GM18907 (cell line): ENCODE results near the gene NREP.

Source experiments
- ATAC-seq: cut with Tn5 transposase; IDR thresholded peaks from one replicate; pipeline ENCODE4 v1.9.1; 2021; ENCODE audit warnings: mild to moderate bottlenecking, moderate library complexity; ENCODE audit not compliant: unreplicated experiment

NREP gene

GRCh38 chr5:111697881-111698757, 58.9 kb downstream of the NREP start:
- ATAC-seq = no peak

DNA sequence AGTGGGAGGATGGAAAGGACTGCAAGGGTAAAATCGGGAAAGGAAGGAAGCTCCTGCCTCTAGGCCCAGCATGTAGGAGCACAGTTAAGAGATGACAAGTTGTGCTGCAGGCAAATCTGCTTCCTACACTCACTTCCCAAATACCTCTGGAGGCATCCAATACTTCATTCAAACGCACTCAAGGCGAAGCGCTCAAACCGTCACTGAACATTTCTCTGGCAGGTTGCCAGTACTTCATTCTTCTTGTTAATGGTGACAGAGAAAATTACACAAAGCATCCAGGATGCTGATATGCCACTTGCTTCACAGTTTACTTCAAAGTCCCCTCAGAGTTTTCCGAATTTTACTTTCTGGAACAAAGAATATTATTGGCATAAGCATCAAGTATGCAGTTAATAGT, 59.8 kb downstream of the NREP start:
- ATAC-seq = no peak

- no peak for ATAC-seq
Measured at GRCh38 chr5:111695991-111696390, 61.0 kb downstream of the NREP start.

DNA sequence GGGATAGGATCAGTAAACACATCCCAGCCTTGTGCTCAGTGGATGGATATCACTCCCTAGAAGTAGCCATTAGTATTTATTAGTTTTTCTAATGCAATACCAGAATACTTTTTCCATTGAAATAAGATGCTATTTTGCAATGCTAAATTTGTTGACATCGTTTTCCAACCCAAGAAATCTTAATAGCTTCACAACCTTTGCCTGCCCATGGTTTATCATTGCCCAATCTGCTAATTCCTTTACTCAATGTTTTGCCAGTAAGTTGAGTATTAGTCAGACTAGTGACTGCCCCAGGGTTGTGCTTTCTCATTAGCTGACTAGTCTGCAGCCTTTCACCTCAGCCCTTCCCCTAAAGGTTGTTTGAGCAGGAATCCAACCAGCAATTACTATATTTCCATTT, 62.9 kb downstream of the NREP start:
- no peak for ATAC-seq

- no peak for ATAC-seq
Measured at GRCh38 chr5:111691914-111692313, 65.1 kb downstream of the NREP start.

DNA sequence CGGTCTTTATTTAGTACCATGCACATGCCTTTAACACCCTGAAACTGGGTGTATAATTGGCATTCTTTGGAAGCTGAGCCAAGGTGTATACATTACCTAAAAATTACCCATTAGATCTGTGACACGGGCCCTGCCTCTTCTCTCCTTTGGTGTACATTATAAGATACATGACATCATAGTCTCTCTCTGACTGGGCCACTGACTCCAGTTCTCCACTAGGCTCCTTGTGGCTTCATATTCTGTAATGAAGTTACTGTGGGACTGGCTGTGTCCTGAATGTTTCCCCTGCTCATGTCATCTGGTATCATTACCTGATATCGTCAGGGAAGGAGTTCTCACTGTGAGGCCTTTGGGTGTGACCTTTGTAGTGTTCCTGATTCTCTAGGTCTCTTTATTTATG, 65.5 kb downstream of the NREP start:
- no peak for ATAC-seq

- no peak for ATAC-seq
Measured at GRCh38 chr5:111689357-111689935, 67.5 kb downstream of the NREP start.

GRCh38 chr5:111685969-111686368, 71.0 kb downstream of the NREP start:
- no peak for ATAC-seq

DNA sequence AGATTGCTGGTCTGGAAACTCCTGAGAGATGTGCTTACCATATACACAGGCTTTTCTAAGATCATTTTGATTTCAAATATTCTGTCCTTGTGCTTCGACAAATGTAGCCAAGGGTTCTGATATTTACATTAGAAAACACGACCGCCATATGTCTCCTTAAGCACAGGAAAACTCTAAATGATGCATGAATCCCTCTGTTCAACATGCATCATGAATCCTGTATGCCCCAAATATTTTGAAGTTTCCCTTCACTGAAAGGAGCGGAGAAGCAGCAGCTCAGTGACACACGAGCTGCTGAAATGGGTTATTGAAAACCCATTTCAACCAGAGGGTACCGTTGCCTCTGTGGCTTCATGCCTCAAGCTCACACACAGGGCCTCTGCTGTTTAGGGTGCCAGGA, 74.4 kb downstream of the NREP start:
- no peak for ATAC-seq

DNA sequence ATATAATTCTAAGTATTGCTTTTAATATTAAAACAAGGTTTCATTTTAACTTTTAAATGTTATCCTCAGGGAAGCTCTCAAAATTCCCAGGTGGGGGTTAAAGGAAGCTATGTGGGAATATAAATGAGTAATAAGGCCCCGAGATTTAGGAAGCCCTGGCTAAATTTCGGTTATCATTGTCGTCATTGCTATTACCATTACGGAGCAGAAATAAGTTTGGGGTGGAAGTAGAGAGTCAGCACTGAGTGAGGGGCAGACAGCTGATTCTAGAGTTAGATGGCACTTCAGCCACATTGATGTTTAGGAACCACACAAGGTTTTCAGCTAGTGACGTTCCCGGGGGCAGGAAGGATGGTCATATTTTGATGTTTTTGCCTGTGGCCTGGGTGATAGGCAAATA, 74.9 kb downstream of the NREP start:
- ATAC-seq = no peak

- ATAC-seq = no peak
Measured at GRCh38 chr5:111681414-111682120, 75.4 kb downstream of the NREP start.

DNA sequence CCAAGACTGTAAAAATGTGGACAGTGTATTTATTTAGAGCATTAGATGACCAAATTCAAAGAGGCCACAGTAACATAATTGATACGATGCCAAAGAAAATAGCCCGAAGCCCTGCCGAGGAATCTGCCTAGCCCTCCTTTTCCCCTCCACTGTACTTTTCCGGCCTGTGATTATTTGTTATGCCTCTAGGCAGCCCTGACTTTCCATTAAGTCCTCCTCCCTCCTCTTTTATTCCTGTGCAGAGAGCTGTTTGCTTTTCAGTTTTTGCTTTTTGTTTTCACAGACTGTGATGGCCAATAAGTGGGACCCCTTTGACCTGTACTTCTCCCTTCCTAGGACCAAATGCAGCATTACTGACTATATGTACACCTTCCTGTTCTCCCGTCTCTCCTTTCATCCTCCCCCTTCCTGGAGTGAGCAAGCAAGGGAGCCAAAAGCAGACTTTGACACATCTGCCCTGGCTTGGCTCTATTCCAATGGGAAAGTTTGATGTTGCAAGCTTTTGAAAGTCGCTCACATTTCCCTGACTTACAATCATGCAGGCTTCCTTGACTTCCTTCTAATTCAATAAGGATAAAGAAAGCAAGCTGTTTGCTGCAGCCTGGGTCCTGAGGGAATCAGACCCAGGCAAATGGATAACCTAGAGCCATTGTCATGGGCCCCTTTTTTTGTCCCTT, 76.1 kb downstream of the NREP start:
- no peak for ATAC-seq

DNA sequence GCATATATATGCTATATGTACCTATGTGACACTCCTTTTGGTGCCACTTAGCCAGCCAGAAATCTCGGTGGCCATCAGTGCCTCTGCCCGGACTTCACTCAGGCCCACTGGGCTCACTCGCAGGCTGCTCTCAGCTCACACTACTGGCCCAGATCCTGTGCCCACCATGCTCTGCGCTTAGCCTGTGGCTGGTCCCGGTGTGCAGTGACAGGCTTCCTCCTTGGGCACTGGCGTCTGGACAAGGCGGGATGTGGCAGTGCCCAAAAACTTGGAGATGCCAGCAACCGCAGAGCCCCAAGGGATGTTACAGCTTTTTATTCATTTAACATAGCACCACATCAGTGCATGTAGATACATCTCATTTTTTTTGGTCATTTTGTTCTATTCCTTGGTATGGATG, 77.4 kb downstream of the NREP start:
- ATAC-seq = no peak
